ENCODE results near the gene ACOXL.

ACOXL gene

GRCh38 chr2:111108745-111109271 lies 376.4 kb downstream of the ACOXL start:
- H4K20me1 ChIP-seq (ENCODE audit: control insufficient read depth, insufficient read depth, low read depth, low read length) = no peaks in the 10 kb centered on the region
- H3K4me1 ChIP-seq (ENCODE audit: control insufficient read depth, low read length) = peaks cover 7% of the 10 kb centered on the region; the same call in 1 of the 2 replicates
- H3K79me2 ChIP-seq (ENCODE audit: control insufficient read depth, low read length) = no peaks in the 10 kb centered on the region
- H3K4me2 ChIP-seq (ENCODE audit: low read length) = no peak overlapping the region
- H3K27me3 ChIP-seq (ENCODE audit: control insufficient read depth, low read length) = no peaks in the 10 kb centered on the region
- H3K36me3 ChIP-seq (ENCODE audit: control insufficient read depth, low read length) = no peaks in the 10 kb centered on the region
- TF ChIP-seq CTCF (IDR thresholded peaks at IDR 0.05; ENCODE audit: low read depth, low read length, poor library complexity, severe bottlenecking) (no peak), EZH2phosphoT487 (IDR thresholded peaks at IDR 0.05; ENCODE audit: borderline replicate concordance, low read length) (no peak)
- H3F3A ChIP-seq (ENCODE audit: control insufficient read depth, insufficient read depth) = no peaks in the 10 kb centered on the region
- H3K27ac ChIP-seq (ENCODE audit: low read depth, low read length) = no peak overlapping the region
- H3K4me3 ChIP-seq (ENCODE audit: low read length) = no peak overlapping the region
- no peaks in the 10 kb centered on the region for H3K9me3 ChIP-seq (ENCODE audit: control insufficient read depth, insufficient read depth, low read length)
- H3K9me2 ChIP-seq (replicated peaks; ENCODE audit: control insufficient read depth, low read length) = no peaks in the 10 kb centered on the region

- H3K27me3 ChIP-seq (ENCODE audit: control insufficient read depth, low read length) = peaks cover 8% of the 10 kb centered on the region
- no peaks in the 10 kb centered on the region for H3K9me2 ChIP-seq (replicated peaks; ENCODE audit: control insufficient read depth, low read length)
- H3K4me2 ChIP-seq (ENCODE audit: low read length) = no peak overlapping the region
- H3K27ac ChIP-seq (ENCODE audit: low read depth, low read length) = no peak overlapping the region
- TF ChIP-seq CTCF (IDR thresholded peaks at IDR 0.05; ENCODE audit: low read depth, low read length, poor library complexity, severe bottlenecking) (no peak), EZH2phosphoT487 (IDR thresholded peaks at IDR 0.05; ENCODE audit: borderline replicate concordance, low read length) (no peak)
- peaks cover 3% of the 10 kb centered on the region; the same call in 1 of the 2 replicates for H3F3A ChIP-seq (ENCODE audit: control insufficient read depth, insufficient read depth)
- no peaks in the 10 kb centered on the region for H3K79me2 ChIP-seq (ENCODE audit: control insufficient read depth, low read length)
- no peak overlapping the region for H3K4me3 ChIP-seq (ENCODE audit: low read length)
- no peaks in the 10 kb centered on the region for H4K20me1 ChIP-seq (ENCODE audit: control insufficient read depth, insufficient read depth, low read depth, low read length)
- no peaks in the 10 kb centered on the region for H3K9me3 ChIP-seq (ENCODE audit: control insufficient read depth, insufficient read depth, low read length)
- H3K4me1 ChIP-seq (ENCODE audit: control insufficient read depth, low read length) = peaks cover 2% of the 10 kb centered on the region; the same call in 1 of the 2 replicates
- H3K36me3 ChIP-seq (ENCODE audit: control insufficient read depth, low read length) = no peaks in the 10 kb centered on the region
These were observed 378.9 kb downstream of the ACOXL start for GRCh38 chr2:111111101-111111755.

- Histone ChIP-seq H3K4me2 (ENCODE audit: low read length) (no peak overlapping the region), H3K4me1 (ENCODE audit: control insufficient read depth, low read length) (peaks cover 22% of the 10 kb centered on the region), H3K79me2 (ENCODE audit: control insufficient read depth, low read length) (no peaks in the 10 kb centered on the region), H3K9me2 (replicated peaks; ENCODE audit: control insufficient read depth, low read length) (no peaks in the 10 kb centered on the region), H3K27ac (ENCODE audit: low read depth, low read length) (no peak overlapping the region), H3K36me3 (ENCODE audit: control insufficient read depth, low read length) (no peaks in the 10 kb centered on the region), H3K9me3 (ENCODE audit: control insufficient read depth, insufficient read depth, low read length) (no peaks in the 10 kb centered on the region), H3F3A (ENCODE audit: control insufficient read depth, insufficient read depth) (peaks cover 3% of the 10 kb centered on the region; the same call in 1 of the 2 replicates), H4K20me1 (ENCODE audit: control insufficient read depth, insufficient read depth, low read depth, low read length) (no peaks in the 10 kb centered on the region), H3K27me3 (ENCODE audit: control insufficient read depth, low read length) (peaks cover 34% of the 10 kb centered on the region), H3K4me3 (ENCODE audit: low read length) (no peak overlapping the region)
- TF ChIP-seq EZH2phosphoT487 (IDR thresholded peaks at IDR 0.05; ENCODE audit: borderline replicate concordance, low read length) = no peak
- TF ChIP-seq CTCF (IDR thresholded peaks at IDR 0.05; ENCODE audit: low read depth, low read length, poor library complexity, severe bottlenecking) = no peak
These were observed 381.5 kb downstream of the ACOXL start for GRCh38 chr2:111113838-111114237.
